ENCODE data around the gene HTT-AS. TPM values are rescaled to one million over a fixed set of nuclear protein-coding genes. Genes with fewer than 3 reads are reported as not detected.
A peak's percentile ranks its signal among the peaks of the same experiment; 100 is the strongest.
"Not testable (repeated sequence)": the region's sequence is repeated elsewhere in the genome, so short reads cannot be mapped to it uniquely, and the experiment has no call there.

The HTT-AS gene
- total RNA-seq, 4 donors from 2014 or later = not detected

DNA sequence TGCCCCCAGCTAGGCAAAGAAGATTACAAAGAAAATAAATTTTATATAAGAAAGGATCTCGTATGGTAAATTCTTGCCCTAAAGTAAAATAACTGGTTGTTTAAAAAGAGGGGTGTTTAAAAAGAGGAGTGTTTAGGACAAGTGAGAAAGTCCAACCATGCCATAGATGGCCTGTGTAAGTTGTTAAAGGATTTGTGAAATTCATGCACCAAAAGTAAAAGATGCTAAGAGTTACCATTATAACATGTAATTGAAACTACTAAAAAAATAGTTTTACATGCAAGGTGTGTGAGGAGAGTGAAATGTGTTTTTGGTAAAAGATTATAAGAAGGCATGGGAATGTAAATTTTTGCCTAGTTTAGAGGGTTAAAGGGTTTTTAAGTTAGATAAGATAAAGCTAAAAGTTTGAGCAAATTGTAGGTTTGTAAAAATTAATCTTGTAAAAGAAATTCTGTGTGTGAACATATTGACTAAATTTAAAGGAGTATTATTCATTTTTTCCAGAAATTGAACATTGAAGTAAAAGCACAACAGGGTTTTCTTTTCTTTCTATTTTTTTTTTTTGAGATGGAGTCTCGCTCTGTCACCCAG is 20.1 kb downstream of the HTT-AS start:
- no peak overlapping the region for H3K27ac ChIP-seq (replicated peaks in 1 of 4)
- H3K9me3 ChIP-seq = no peaks in the 10 kb centered on the region
- no peak overlapping the region for H3K4me3 ChIP-seq
- WGBS = 95% methylated on average over 2 of the region's 2 CpGs
- TF ChIP-seq, protein P1, sequence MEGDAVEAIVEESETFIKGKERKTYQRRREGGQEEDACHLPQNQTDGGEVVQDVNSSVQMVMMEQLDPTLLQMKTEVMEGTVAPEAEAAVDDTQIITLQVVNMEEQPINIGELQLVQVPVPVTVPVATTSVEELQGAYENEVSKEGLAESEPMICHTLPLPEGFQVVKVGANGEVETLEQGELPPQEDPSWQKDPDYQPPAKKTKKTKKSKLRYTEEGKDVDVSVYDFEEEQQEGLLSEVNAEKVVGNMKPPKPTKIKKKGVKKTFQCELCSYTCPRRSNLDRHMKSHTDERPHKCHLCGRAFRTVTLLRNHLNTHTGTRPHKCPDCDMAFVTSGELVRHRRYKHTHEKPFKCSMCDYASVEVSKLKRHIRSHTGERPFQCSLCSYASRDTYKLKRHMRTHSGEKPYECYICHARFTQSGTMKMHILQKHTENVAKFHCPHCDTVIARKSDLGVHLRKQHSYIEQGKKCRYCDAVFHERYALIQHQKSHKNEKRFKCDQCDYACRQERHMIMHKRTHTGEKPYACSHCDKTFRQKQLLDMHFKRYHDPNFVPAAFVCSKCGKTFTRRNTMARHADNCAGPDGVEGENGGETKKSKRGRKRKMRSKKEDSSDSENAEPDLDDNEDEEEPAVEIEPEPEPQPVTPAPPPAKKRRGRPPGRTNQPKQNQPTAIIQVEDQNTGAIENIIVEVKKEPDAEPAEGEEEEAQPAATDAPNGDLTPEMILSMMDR (IDR thresholded peaks at IDR 0.05) = no peak
- no peak for TF ChIP-seq POLR2A (IDR thresholded peaks at IDR 0.05; ENCODE audit: low read depth)
- no peak for TF ChIP-seq EP300 (IDR thresholded peaks at IDR 0.05)
- TF ChIP-seq POLR2AphosphoS5 (IDR thresholded peaks at IDR 0.05) = no peak
- no peaks in the 10 kb centered on the region for H3K27me3 ChIP-seq
- no peak for DNase-seq (ENCODE audit: extremely low spot score)
- no peaks in the 10 kb centered on the region for H3K4me1 ChIP-seq
- intact Hi-C loops (cut with DNase I) = no loop called here
- no peaks in the 10 kb centered on the region for H3K36me3 ChIP-seq

DNA sequence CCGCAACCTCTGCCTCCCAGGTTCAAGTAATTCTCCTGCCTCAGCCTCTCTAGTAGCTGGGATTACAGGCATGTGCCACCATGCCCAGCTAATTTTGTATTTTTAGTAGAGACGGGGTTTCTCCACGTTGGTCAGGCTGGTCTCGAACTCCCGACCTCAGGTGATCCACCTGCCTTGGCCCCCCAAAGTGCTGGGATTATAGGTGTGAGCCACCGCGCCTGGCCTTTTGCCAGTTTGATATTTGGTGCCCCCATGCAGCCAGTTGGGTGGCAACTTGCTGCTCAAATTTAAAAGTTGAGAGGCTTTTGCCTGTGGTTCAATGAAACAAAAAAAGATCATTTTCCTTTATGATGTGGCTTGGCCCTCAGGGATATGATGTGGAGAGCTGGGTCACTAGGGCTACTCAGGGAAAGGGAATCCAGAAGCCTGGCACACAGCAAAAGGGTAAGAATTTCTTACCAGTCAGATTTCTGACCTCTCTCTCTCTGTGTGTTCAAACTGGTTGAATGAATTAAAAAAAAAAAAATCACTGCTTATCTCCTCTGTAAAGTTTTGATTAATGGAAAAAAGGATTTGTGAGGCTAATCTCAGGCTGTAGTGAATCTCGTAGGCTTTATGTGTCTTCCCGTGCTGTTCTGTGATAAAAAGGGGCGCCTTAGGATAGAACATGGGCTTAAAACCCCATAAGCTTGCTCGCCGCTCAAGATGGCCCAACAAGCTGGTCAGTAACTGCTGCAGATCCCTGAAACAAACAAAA is 23.0 kb downstream of the HTT-AS start:
- H3K27ac ChIP-seq (replicated peaks in 1 of 4); H3K9me3 ChIP-seq; H3K4me1 ChIP-seq; H3K36me3 ChIP-seq; H3K4me3 ChIP-seq; H3K27me3 ChIP-seq; DNase-seq (ENCODE audit: extremely low spot score); intact Hi-C loops (cut with DNase I): not testable (repeated sequence)
- WGBS = 95% methylated on average over 8 of the region's 12 CpGs

DNA sequence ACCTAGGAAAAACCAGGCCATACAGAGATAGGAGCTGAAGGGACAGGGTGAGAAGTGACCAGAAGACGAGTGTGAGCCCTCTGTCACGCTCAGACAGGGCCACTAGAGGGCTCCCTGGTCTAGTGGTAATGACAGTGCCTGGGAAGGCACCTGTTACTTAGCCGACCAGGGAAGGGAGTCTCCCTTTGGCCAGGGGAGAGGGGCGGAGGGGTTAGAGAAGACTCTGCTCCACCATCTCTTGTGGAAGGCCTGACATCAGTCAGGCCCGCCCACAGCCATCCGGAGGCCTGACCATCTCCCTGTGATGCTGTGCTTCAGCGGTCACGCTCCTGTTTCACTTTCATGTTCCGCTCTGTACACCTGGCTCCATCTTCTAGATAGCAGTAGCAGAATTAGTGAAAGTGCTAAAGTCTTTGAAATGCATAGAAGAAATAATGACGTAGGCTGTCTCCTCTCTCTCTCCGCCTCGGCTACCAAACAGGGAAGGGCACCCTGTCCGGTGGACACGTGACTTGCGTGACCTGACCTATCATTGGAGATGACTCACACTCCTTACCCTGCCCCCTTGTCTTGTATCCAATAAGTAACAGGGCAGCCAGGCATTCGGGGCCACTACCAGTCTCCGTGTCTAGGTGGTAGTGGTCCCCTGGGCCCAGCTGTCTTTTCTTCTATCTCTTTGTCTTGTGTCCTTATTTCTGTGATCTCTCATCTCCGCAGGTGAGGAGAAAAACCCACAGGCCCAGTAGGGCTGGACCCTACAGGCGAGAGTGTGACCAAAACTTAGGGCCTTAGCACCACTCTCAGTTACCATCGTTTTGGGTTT is 26.7 kb downstream of the HTT-AS start:
- intact Hi-C loops (cut with DNase I) = no loop called here
- TF ChIP-seq, protein P1 (IDR thresholded peaks at IDR 0.05) = peak; percentile 55 to 82 (median 72)
- no peak for TF ChIP-seq EP300 (IDR thresholded peaks at IDR 0.05)
- no peak overlapping the region for H3K27ac ChIP-seq (replicated peaks in 1 of 4)
- peaks cover under 1 to 8% (median 6%) of the 10 kb centered on the region in 4 donors for H3K4me1 ChIP-seq
- no peak for DNase-seq (ENCODE audit: extremely low spot score)
- no peaks in the 10 kb centered on the region for H3K9me3 ChIP-seq
- H3K36me3 ChIP-seq = no peaks in the 10 kb centered on the region
- no peaks in the 10 kb centered on the region for H3K27me3 ChIP-seq
- WGBS = 61% methylated on average over 19 of the region's 20 CpGs
- peak overlapping the region; percentile 31 to 49 (median 35) for H3K4me3 ChIP-seq

DNA sequence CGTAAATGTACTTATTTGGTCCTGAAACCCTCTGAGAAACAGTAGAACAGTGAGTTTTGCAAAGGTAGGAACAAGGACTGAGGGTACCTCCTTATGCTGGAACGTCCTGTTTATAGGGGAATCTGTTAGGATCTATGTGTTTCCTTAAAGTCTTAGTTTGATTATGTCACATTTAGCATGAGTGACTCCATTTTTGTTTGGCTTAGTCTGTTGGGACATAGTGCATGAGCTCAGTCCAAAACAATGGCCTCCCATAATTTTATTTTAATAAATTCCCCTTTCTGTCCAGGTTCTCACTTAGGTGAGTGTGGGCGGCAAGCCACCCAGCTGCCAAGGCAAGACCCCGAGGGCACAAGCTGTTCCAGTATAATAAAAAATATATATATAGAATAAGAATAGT is 27.7 kb downstream of the HTT-AS start:
- H3K36me3 ChIP-seq = no peaks in the 10 kb centered on the region

More for the DNA sequence above, 27.7 kb downstream of the HTT-AS start:
- DNase-seq (ENCODE audit: extremely low spot score) = no peak
- Histone ChIP-seq H3K27me3 (peaks cover 0 to 6% (median 0%) of the 10 kb centered on the region in 4 donors), H3K4me1 (peaks cover 6 to 18% (median 14%) of the 10 kb centered on the region in 4 donors), H3K9me3 (no peaks in the 10 kb centered on the region), H3K27ac (replicated peaks in 1 of 4) (no peak overlapping the region), H3K4me3 (no peak overlapping the region)
- TF ChIP-seq POLR2AphosphoS5 (IDR thresholded peaks at IDR 0.05) (no peak), POLR2A (IDR thresholded peaks at IDR 0.05; ENCODE audit: low read depth) (no peak), EP300 (IDR thresholded peaks at IDR 0.05) (no peak)
- TF ChIP-seq, protein P1 (IDR thresholded peaks at IDR 0.05) = no peak
- WGBS = 81% methylated on average over 4 of the region's 4 CpGs
- intact Hi-C loops (cut with DNase I) = no loop called here

Measured in esophagus muscularis mucosa (tissue), 4 donors.